ENCODE data around the gene PRKAR1B.
"Not testable (repeated sequence)": the region's sequence is repeated elsewhere in the genome, so short reads cannot be mapped to it uniquely, and the experiment has no call there.

PRKAR1B gene

GRCh38 chr7:659306-659847 lies 67.7 kb downstream of the PRKAR1B start:
- intact Hi-C loops (cut with micrococcal nuclease): no loop called here
- Mint-ChIP-seq H3K4me3 (no peak overlapping the region), H3K27me3 (no peaks in the 10 kb centered on the region), H3K4me1 (ENCODE audit: low read depth) (no peaks in the 10 kb centered on the region), H3K27ac (no peak overlapping the region), H3K36me3 (ENCODE audit: low read depth) (no peaks in the 10 kb centered on the region), H3K9me3 (no peaks in the 10 kb centered on the region)

GRCh38 chr7:657565-658119 lies 69.4 kb downstream of the PRKAR1B start:
- no peak overlapping the region for H3K27ac Mint-ChIP-seq
- intact Hi-C loops (cut with micrococcal nuclease): no loop called here
- H3K36me3 Mint-ChIP-seq (ENCODE audit: low read depth): no peaks in the 10 kb centered on the region
- no peaks in the 10 kb centered on the region for H3K4me1 Mint-ChIP-seq (ENCODE audit: low read depth)
- no peaks in the 10 kb centered on the region for H3K27me3 Mint-ChIP-seq
- H3K4me3 Mint-ChIP-seq: no peak overlapping the region
- no peaks in the 10 kb centered on the region for H3K9me3 Mint-ChIP-seq

GRCh38 chr7:657010-657409 lies 70.1 kb downstream of the PRKAR1B start:
- H3K4me1 Mint-ChIP-seq (ENCODE audit: low read depth); H3K9me3 Mint-ChIP-seq; H3K27me3 Mint-ChIP-seq; H3K36me3 Mint-ChIP-seq (ENCODE audit: low read depth); H3K27ac Mint-ChIP-seq; H3K4me3 Mint-ChIP-seq; intact Hi-C loops (cut with micrococcal nuclease): not testable (repeated sequence)

GRCh38 chr7:655758-656157 lies 71.3 kb downstream of the PRKAR1B start:
- H3K4me1 Mint-ChIP-seq (ENCODE audit: low read depth): no peaks in the 10 kb centered on the region
- H3K9me3 Mint-ChIP-seq: no peaks in the 10 kb centered on the region

GRCh38 chr7:653829-654764 lies 73.0 kb downstream of the PRKAR1B start:
- no peaks in the 10 kb centered on the region for H3K9me3 Mint-ChIP-seq
- no peaks in the 10 kb centered on the region for H3K36me3 Mint-ChIP-seq (ENCODE audit: low read depth)
- no peak overlapping the region for H3K27ac Mint-ChIP-seq
- intact Hi-C loops (cut with micrococcal nuclease): no loop called here
- no peaks in the 10 kb centered on the region for H3K4me1 Mint-ChIP-seq (ENCODE audit: low read depth)
- H3K27me3 Mint-ChIP-seq: no peaks in the 10 kb centered on the region
- no peak overlapping the region for H3K4me3 Mint-ChIP-seq

More at GRCh38 chr7:655758-656157, 71.3 kb downstream of the PRKAR1B start:
- intact Hi-C loops (cut with micrococcal nuclease): no loop called here
- H3K27me3 Mint-ChIP-seq: no peaks in the 10 kb centered on the region
- no peak overlapping the region for H3K27ac Mint-ChIP-seq
- no peak overlapping the region for H3K4me3 Mint-ChIP-seq
- H3K36me3 Mint-ChIP-seq (ENCODE audit: low read depth): no peaks in the 10 kb centered on the region

- H3K27ac Mint-ChIP-seq: no peak overlapping the region
- H3K36me3 Mint-ChIP-seq (ENCODE audit: low read depth): no peaks in the 10 kb centered on the region
- H3K9me3 Mint-ChIP-seq: no peaks in the 10 kb centered on the region
- H3K27me3 Mint-ChIP-seq: no peaks in the 10 kb centered on the region
- H3K4me1 Mint-ChIP-seq (ENCODE audit: low read depth): no peaks in the 10 kb centered on the region
- intact Hi-C loops (cut with micrococcal nuclease): no loop called here
- no peak overlapping the region for H3K4me3 Mint-ChIP-seq
Measured at GRCh38 chr7:652881-653280, 74.2 kb downstream of the PRKAR1B start.

- H3K27ac Mint-ChIP-seq; H3K36me3 Mint-ChIP-seq (ENCODE audit: low read depth); H3K4me1 Mint-ChIP-seq (ENCODE audit: low read depth); H3K27me3 Mint-ChIP-seq; intact Hi-C loops (cut with micrococcal nuclease); H3K9me3 Mint-ChIP-seq; H3K4me3 Mint-ChIP-seq: not testable (repeated sequence)
Measured at GRCh38 chr7:652167-652566, 74.9 kb downstream of the PRKAR1B start.

- H3K9me3 Mint-ChIP-seq: no peaks in the 10 kb centered on the region
- intact Hi-C loops (cut with micrococcal nuclease): no loop called here
- no peaks in the 10 kb centered on the region for H3K4me1 Mint-ChIP-seq (ENCODE audit: low read depth)
- no peak overlapping the region for H3K4me3 Mint-ChIP-seq
- H3K27ac Mint-ChIP-seq: no peak overlapping the region
- no peaks in the 10 kb centered on the region for H3K27me3 Mint-ChIP-seq
- H3K36me3 Mint-ChIP-seq (ENCODE audit: low read depth): no peaks in the 10 kb centered on the region
Measured at GRCh38 chr7:651032-651728, 75.9 kb downstream of the PRKAR1B start.

GRCh38 chr7:650339-651031 lies 76.6 kb downstream of the PRKAR1B start:
- no peaks in the 10 kb centered on the region for H3K27me3 Mint-ChIP-seq
- H3K9me3 Mint-ChIP-seq: no peaks in the 10 kb centered on the region
- H3K36me3 Mint-ChIP-seq (ENCODE audit: low read depth): no peaks in the 10 kb centered on the region
- H3K27ac Mint-ChIP-seq: no peak overlapping the region
- H3K4me1 Mint-ChIP-seq (ENCODE audit: low read depth): no peaks in the 10 kb centered on the region
- intact Hi-C loops (cut with micrococcal nuclease): no loop called here
- H3K4me3 Mint-ChIP-seq: no peak overlapping the region

- intact Hi-C loops (cut with micrococcal nuclease): no loop called here
- no peaks in the 10 kb centered on the region for H3K36me3 Mint-ChIP-seq (ENCODE audit: low read depth)
- H3K4me3 Mint-ChIP-seq: no peak overlapping the region
- peaks cover 14% of the 10 kb centered on the region for H3K9me3 Mint-ChIP-seq
- no peaks in the 10 kb centered on the region for H3K27me3 Mint-ChIP-seq
- no peak overlapping the region for H3K27ac Mint-ChIP-seq
- H3K4me1 Mint-ChIP-seq (ENCODE audit: low read depth): no peaks in the 10 kb centered on the region
Measured at GRCh38 chr7:646951-647350, 80.1 kb downstream of the PRKAR1B start.

GRCh38 chr7:646487-646886 lies 80.6 kb downstream of the PRKAR1B start:
- Mint-ChIP-seq H3K36me3 (ENCODE audit: low read depth) (no peaks in the 10 kb centered on the region), H3K4me3 (no peak overlapping the region), H3K9me3 (peaks cover 14% of the 10 kb centered on the region), H3K4me1 (ENCODE audit: low read depth) (no peaks in the 10 kb centered on the region), H3K27me3 (peaks cover 2% of the 10 kb centered on the region), H3K27ac (no peak overlapping the region)
- intact Hi-C loops (cut with micrococcal nuclease): no loop called here

- Mint-ChIP-seq H3K9me3 (peaks cover 14% of the 10 kb centered on the region), H3K4me3 (no peak overlapping the region), H3K27ac (no peak overlapping the region), H3K27me3 (peaks cover 2% of the 10 kb centered on the region), H3K36me3 (ENCODE audit: low read depth) (no peaks in the 10 kb centered on the region), H3K4me1 (ENCODE audit: low read depth) (no peaks in the 10 kb centered on the region)
- intact Hi-C loops (cut with micrococcal nuclease): no loop called here
Measured at GRCh38 chr7:645606-646005, 81.5 kb downstream of the PRKAR1B start.

GRCh38 chr7:644381-645305 lies 82.4 kb downstream of the PRKAR1B start:
- no peak overlapping the region for H3K27ac Mint-ChIP-seq
- no peak overlapping the region for H3K4me3 Mint-ChIP-seq
- H3K27me3 Mint-ChIP-seq: peaks cover 2% of the 10 kb centered on the region
- no peaks in the 10 kb centered on the region for H3K4me1 Mint-ChIP-seq (ENCODE audit: low read depth)
- intact Hi-C loops (cut with micrococcal nuclease): no loop called here
- peaks cover 14% of the 10 kb centered on the region for H3K9me3 Mint-ChIP-seq
- H3K36me3 Mint-ChIP-seq (ENCODE audit: low read depth): no peaks in the 10 kb centered on the region

Data from dendritic cell treated with granulocyte-macrophage colony-stimulating factor and Interleukin-4, amounts not matched to agents 40 ng/mL and 50 ng/mL, for 4 days (primary cell).